Calu3 (cell line): Measurements from ENCODE around the gene ABL2. TPM values are rescaled to one million over a fixed set of nuclear protein-coding genes. Genes with fewer than 3 reads are reported as not detected.
A peak's percentile ranks its signal among the peaks of the same experiment; 100 is the strongest.

Experiments used
- BruUV-seq: library from RNA; stranded (reverse); fragments of 400-500 nt; replicated peaks from 2 replicates; lab custom pipeline; 2021; lab: Mats Ljungman, UMichigan
- CTCF ChIA-PET: fragments of 300-600 bp; sonication (Branson Sonifier 250); formaldehyde crosslinking; loops from one replicate; lab custom pipeline; 2022; ENCODE audit warnings: antibody characterized with exemption; lab: Charles Lee
- DNase-seq: peaks from one replicate; pipeline ENCODE4 v3.0.0; 2022
- H3K27ac Mint-ChIP-seq: one replicate; pipeline ENCODE4 v1.8.0; 2022; ENCODE audit warnings: mixed read lengths; ENCODE audit not compliant: unreplicated experiment
- H3K27me3 Mint-ChIP-seq: one replicate; pipeline ENCODE4 v1.8.0; 2022; ENCODE audit warnings: mixed read lengths; ENCODE audit not compliant: unreplicated experiment
- H3K36me3 Mint-ChIP-seq: one replicate; pipeline ENCODE4 v1.8.0; 2022; ENCODE audit warnings: mild to moderate bottlenecking, moderate library complexity, mixed read lengths; ENCODE audit not compliant: insufficient read depth, unreplicated experiment
- H3K4me1 Mint-ChIP-seq: one replicate; pipeline ENCODE4 v1.8.0; 2022; ENCODE audit warnings: mild to moderate bottlenecking, low read depth, mixed read lengths; ENCODE audit not compliant: unreplicated experiment
- H3K4me3 Mint-ChIP-seq: one replicate; pipeline ENCODE4 v1.8.0; 2022; ENCODE audit warnings: mild to moderate bottlenecking, low read depth, moderate library complexity, mixed read lengths; ENCODE audit not compliant: unreplicated experiment
- H3K9me3 Mint-ChIP-seq: one replicate; pipeline ENCODE4 v1.8.0; 2022; ENCODE audit warnings: low read depth, mixed read lengths; ENCODE audit not compliant: unreplicated experiment
- intact Hi-C: fragments of 100-400 bp; cut with micrococcal nuclease; formaldehyde crosslinking; loops from one replicate; pipeline ENCODE4 v1.10.0; 2022; ENCODE audit not compliant: unreplicated experiment
- total RNA-seq: library from RNA; stranded (reverse); gene quantifications from 2 replicates; pipeline ENCODE4 v1.2.3, GENCODE V29; 2022
- TF ChIP-seq, protein P1 (sequence below): fragments of 200-600 bp; IDR thresholded peaks from one replicate; pipeline ENCODE4 v1.8.0; 2022; ENCODE audit warnings: antibody characterized with exemption; ENCODE audit not compliant: unreplicated experiment

The ABL2 gene
- total RNA-seq, 1 experiment from 2014 or later, result 47.8 TPM

DNA sequence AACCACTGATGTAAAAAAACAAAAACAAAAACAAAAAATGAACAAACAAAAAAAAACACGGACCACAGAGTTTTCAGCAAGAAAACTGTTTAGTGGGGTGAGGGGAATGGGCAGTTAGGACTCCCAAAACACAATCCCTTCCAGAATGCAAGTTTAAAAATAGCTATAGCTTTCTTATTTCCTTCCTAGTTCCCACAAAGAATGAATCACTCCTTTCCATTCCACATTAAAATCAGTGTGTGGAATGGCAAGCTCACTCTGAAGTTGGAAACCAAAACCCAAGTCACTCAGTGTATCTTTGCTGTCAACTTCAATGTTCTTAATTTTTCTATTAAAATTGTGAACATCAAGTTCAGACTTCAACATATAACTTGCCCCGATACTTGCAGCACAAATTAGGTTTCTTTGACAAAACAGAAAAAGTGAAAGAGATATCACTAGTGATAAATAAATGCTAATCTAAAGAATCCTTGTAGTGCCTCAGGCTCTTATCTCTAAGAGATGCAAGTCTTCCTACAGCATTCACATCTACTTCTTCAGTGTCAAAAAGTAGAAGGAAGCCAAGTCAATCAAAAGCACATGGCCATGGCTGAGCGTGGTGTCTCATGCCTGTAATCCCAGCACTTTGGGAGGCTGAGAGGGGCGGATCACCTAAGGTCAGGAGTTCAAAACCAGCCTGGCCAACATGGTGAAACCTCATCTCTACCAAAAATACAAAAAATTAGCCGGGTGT, 102.1 kb downstream of the ABL2 start:
- intact Hi-C loops, result loop anchor here (5.0 kb wide), 1 partner anchor 50 kb away; no protein-coding TSS in a partner anchor
- H3K4me1 Mint-ChIP-seq, result peaks cover 74% of the 10 kb centered on the region
- BruUV-seq, result no TSS peak
- peak overlapping the region; percentile 91 for H3K27ac Mint-ChIP-seq
- DNase-seq, result no peak
- no peak overlapping the region for H3K4me3 Mint-ChIP-seq
- CTCF ChIA-PET, result interaction anchor here (1.5 kb wide), 1 partner anchor 64 kb away, joined by 5 read pairs; no protein-coding TSS in a partner anchor
- no peaks in the 10 kb centered on the region for H3K27me3 Mint-ChIP-seq
- peaks cover 77% of the 10 kb centered on the region for H3K36me3 Mint-ChIP-seq
- TF ChIP-seq, protein P1, sequence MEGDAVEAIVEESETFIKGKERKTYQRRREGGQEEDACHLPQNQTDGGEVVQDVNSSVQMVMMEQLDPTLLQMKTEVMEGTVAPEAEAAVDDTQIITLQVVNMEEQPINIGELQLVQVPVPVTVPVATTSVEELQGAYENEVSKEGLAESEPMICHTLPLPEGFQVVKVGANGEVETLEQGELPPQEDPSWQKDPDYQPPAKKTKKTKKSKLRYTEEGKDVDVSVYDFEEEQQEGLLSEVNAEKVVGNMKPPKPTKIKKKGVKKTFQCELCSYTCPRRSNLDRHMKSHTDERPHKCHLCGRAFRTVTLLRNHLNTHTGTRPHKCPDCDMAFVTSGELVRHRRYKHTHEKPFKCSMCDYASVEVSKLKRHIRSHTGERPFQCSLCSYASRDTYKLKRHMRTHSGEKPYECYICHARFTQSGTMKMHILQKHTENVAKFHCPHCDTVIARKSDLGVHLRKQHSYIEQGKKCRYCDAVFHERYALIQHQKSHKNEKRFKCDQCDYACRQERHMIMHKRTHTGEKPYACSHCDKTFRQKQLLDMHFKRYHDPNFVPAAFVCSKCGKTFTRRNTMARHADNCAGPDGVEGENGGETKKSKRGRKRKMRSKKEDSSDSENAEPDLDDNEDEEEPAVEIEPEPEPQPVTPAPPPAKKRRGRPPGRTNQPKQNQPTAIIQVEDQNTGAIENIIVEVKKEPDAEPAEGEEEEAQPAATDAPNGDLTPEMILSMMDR, result no peak
- H3K9me3 Mint-ChIP-seq, result no peaks in the 10 kb centered on the region

DNA sequence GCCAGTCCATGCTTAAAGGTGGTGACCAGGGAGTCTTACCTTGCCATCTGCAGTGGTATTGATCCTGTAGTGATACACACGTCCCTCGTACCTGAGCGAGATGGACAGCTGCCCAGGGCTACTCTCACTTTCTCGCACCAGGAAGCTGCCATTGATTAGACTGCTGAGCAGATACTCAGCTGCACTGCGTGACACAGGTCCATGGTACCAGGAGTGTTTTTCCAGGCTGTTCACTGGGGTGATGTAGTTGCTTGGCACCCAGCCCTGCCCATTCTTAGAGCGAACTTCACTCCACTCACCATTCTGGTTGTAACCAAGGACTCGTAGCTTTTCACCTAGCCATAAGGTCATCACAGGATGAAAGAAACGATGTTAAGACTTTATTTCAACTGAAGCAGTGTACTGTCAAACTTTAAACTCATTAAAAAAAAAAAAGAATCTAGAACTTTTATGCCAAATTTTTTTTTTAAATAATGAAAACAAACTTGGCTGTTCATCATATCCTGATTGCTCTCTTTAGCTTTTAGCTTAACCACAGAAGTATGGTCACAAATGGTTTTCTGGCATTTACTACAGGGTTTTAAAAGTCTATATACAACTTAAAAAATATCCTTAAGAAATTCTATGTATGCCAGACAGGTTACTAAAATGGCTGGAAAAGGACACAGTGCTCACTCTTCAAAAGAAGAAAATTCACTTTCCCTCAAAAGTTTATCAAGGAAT, 103.0 kb downstream of the ABL2 start:
- peak overlapping the region; percentile 91 for H3K27ac Mint-ChIP-seq
- H3K27me3 Mint-ChIP-seq, result no peaks in the 10 kb centered on the region
- no TSS peak for BruUV-seq
- H3K4me1 Mint-ChIP-seq, result peaks cover 67% of the 10 kb centered on the region
- peak; percentile 68 for DNase-seq
- no peaks in the 10 kb centered on the region for H3K9me3 Mint-ChIP-seq
- CTCF ChIA-PET, result interaction anchor here (0.6 to 0.7 kb wide), 2 partner anchors 29 to 49 kb away, joined by 3 read pairs; no protein-coding TSS in a partner anchor
- intact Hi-C loops, result loop anchor here (5.0 kb wide), 1 partner anchor 51 kb away; no protein-coding TSS in a partner anchor
- H3K36me3 Mint-ChIP-seq, result peaks cover 72% of the 10 kb centered on the region
- TF ChIP-seq, protein P1, result no peak
- no peak overlapping the region for H3K4me3 Mint-ChIP-seq

DNA sequence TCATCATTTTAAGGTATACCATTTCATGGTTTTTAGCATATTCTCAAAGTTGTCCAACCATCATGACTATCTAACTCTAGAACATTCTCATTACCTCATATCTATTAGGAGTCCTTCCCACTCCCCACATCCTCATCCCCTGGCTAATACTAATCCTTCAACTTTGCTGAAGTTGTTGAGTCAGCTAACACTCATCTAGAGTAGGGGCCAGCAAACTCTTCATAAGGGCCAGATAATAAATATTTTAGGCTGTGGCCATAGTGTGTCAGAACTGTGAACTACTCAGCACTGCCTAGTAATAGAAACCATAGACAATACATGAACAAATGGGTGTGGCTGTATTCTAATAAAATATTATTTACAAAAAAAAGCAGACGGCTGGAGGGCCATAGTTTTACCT, 104.6 kb downstream of the ABL2 start:
- intact Hi-C loops, result loop anchor here (5.0 kb wide), 1 partner anchor 52 kb away; no protein-coding TSS in a partner anchor
- Mint-ChIP-seq H3K27ac (peak overlapping the region; percentile 60), H3K9me3 (no peaks in the 10 kb centered on the region), H3K4me1 (peaks cover 60% of the 10 kb centered on the region), H3K4me3 (no peak overlapping the region), H3K36me3 (peaks cover 70% of the 10 kb centered on the region), H3K27me3 (no peaks in the 10 kb centered on the region)
- CTCF ChIA-PET, result no interaction called here
- TF ChIP-seq, protein P1, result no peak
- BruUV-seq, result no TSS peak
- no peak for DNase-seq

DNA sequence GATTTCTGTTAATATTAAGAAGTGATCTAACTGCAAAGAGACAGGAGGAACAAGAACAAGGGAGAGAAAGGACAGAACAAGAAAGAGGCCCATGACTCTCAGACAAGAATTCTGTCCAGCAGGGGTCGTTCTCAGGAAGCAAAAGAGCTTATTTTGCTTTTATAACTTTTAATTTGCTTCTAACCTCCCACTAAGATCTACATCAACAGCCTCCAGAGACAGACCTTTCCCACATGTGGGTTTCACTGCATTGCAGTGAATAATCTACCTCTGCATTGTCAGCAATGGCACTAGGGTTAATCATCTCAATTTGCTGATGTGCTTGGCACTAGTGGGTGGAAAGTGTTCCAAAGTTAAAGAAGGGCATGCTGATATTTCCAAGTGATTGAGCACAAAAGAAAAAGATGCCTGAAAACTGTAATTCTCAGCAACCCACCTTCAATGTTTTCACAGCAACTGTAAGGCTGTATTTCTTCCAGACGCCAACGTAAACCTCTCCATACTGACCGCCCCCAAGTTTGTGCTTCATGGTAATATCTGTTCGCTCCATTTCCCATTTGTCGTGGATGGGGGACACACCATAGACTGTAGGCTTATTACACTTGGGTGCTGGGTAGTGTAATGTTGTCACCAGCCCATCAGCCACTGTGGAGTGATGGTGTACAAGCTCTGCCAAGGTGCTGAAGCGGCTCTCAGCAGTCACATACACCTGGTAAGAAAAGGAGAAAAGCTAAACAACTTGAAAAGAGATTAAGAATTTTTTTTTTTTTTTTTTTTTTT, 108.1 kb downstream of the ABL2 start:
- Mint-ChIP-seq H3K4me3 (no peak overlapping the region), H3K27me3 (no peaks in the 10 kb centered on the region), H3K27ac (no peak overlapping the region), H3K9me3 (no peaks in the 10 kb centered on the region), H3K36me3 (peaks cover 70% of the 10 kb centered on the region), H3K4me1 (peaks cover 29% of the 10 kb centered on the region)
- BruUV-seq, result no TSS peak
- CTCF ChIA-PET, result interaction anchor here (0.5 to 2.4 kb wide), 14 partner anchors 8 to 602 kb away, joined by 3 to 15 read pairs (median 4); partner anchors contain the start of gene SOAT1
- DNase-seq, result peak; percentile 64
- TF ChIP-seq, protein P1, result peak; percentile 78
- intact Hi-C loops, result loop anchor here (1.0 kb wide), 2 partner anchors 73 to 246 kb away; no protein-coding TSS in a partner anchor
